Fibroblast of pulmonary artery (primary cell): Measurements from ENCODE around the gene EPHB1.
"Not testable (repeated sequence)": the region's sequence is repeated elsewhere in the genome, so short reads cannot be mapped to it uniquely, and the experiment has no call there.

ENCODE experiments used
- DNase-seq: peaks from one replicate; pipeline ENCODE4 v3.0.0-alpha.2; 2010; ENCODE audit warnings: low read depth
- H3K4me3 ChIP-seq: replicated peaks from 2 replicates; pipeline ENCODE4 v1.5.1; 2011; ENCODE audit warnings: low read depth, mild to moderate bottlenecking, control low read depth, low read length, moderate library complexity
- CTCF ChIP-seq: IDR thresholded peaks from 2 replicates; pipeline ENCODE4 v1.5.1; 2011; ENCODE audit warnings: mild to moderate bottlenecking, control low read depth, low read length, inconsistent platforms; ENCODE audit errors: missing control alignments

Gene EPHB1

GRCh38 chr3:135056084-135056730, 261.1 kb downstream of the EPHB1 start:
- TF ChIP-seq CTCF = no peak
- DNase-seq = no peak

GRCh38 chr3:135056733-135057310, 261.8 kb downstream of the EPHB1 start:
- no peak overlapping the region for H3K4me3 ChIP-seq
- no peak for DNase-seq
- TF ChIP-seq CTCF = no peak

More at GRCh38 chr3:135056084-135056730, 261.1 kb downstream of the EPHB1 start:
- no peak overlapping the region for H3K4me3 ChIP-seq

- no peak overlapping the region for H3K4me3 ChIP-seq
- DNase-seq = no peak
- TF ChIP-seq CTCF = no peak
Measured at GRCh38 chr3:135057996-135058395, 262.9 kb downstream of the EPHB1 start.

- no peak for DNase-seq
- H3K4me3 ChIP-seq = no peak overlapping the region
- TF ChIP-seq CTCF = no peak
Measured at GRCh38 chr3:135059580-135059979, 264.5 kb downstream of the EPHB1 start.

GRCh38 chr3:135066844-135067727, 272.0 kb downstream of the EPHB1 start:
- H3K4me3 ChIP-seq, DNase-seq: not testable (repeated sequence)

- no peak for DNase-seq
- no peak overlapping the region for H3K4me3 ChIP-seq
- TF ChIP-seq CTCF = no peak
Measured at GRCh38 chr3:135068011-135068410, 273.0 kb downstream of the EPHB1 start.

GRCh38 chr3:135069406-135069805, 274.3 kb downstream of the EPHB1 start:
- TF ChIP-seq CTCF = no peak
- no peak overlapping the region for H3K4me3 ChIP-seq
- no peak for DNase-seq
